Smooth muscle cell (in vitro differentiated cells): ENCODE results near the gene TANC1. TPM values are rescaled to one million over a fixed set of nuclear protein-coding genes. Genes with fewer than 3 reads are reported as not detected.

Experiments used
- DNase-seq: peaks from one replicate; lab custom pipeline; 2025; ENCODE audit not compliant: unreplicated experiment; lab: John Stamatoyannopoulos, UW
- H2AFZ ChIP-seq: fragments of 200-600 bp; sonication (generic); 2 replicates; pipeline ENCODE4 v1.6.0; 2016; ENCODE audit warnings: antibody characterized with exemption, low read depth, mild to moderate bottlenecking
- H3F3A ChIP-seq: fragments of 200-600 bp; sonication (generic); 2 replicates; pipeline ENCODE4 v1.6.0; 2017; ENCODE audit warnings: antibody characterized with exemption, low read depth
- H3K27ac ChIP-seq: fragments of 200-600 bp; sonication (generic); 2 replicates; pipeline ENCODE4 v1.5.1; 2016; ENCODE audit warnings: low read depth, mild to moderate bottlenecking
- H3K27me3 ChIP-seq: fragments of 200-600 bp; sonication (generic); 2 replicates; pipeline ENCODE4 v1.6.1; 2016; ENCODE audit warnings: low read depth, mild to moderate bottlenecking
- H3K36me3 ChIP-seq: fragments of 200-600 bp; sonication (generic); 2 replicates; pipeline ENCODE4 v1.5.1; 2016; ENCODE audit warnings: low read depth
- H3K4me1 ChIP-seq: fragments of 200-600 bp; sonication (generic); 2 replicates; pipeline ENCODE4 v1.5.1; 2016; ENCODE audit warnings: low read depth
- H3K4me2 ChIP-seq: fragments of 200-600 bp; sonication (generic); 2 replicates; pipeline ENCODE4 v1.6.0; 2016; ENCODE audit warnings: mild to moderate bottlenecking
- H3K4me3 ChIP-seq: fragments of 200-600 bp; sonication (generic); 2 replicates; pipeline ENCODE4 v1.5.1; 2016; ENCODE audit warnings: mild to moderate bottlenecking
- H3K79me2 ChIP-seq: fragments of 200-600 bp; sonication (generic); 2 replicates; pipeline ENCODE4 v1.6.0; 2016; ENCODE audit warnings: low read depth, mild to moderate bottlenecking
- H3K9ac ChIP-seq: fragments of 200-600 bp; sonication (generic); 2 replicates; pipeline ENCODE4 v1.6.0; 2016; ENCODE audit warnings: low read depth
- H3K9me3 ChIP-seq: fragments of 200-600 bp; sonication (generic); replicated peaks from 2 replicates; pipeline ENCODE4 v1.5.1; 2016; ENCODE audit warnings: low read depth
- H4K20me1 ChIP-seq: fragments of 200-600 bp; sonication (generic); 2 replicates; pipeline ENCODE4 v1.6.0; 2016; ENCODE audit warnings: low read depth
- CTCF ChIP-seq: fragments of 200-600 bp; sonication (generic); IDR thresholded peaks from 2 replicates; pipeline ENCODE4 v1.5.1; 2017; ENCODE audit warnings: borderline replicate concordance, mild to moderate bottlenecking, antibody characterized with exemption; ENCODE audit not compliant: insufficient read depth, poor library complexity, severe bottlenecking
- WGBS: methylation state at CpG from one replicate; pipeline ENCODE4 v1.1.7; 2016; ENCODE audit warnings: low lambda C conversion rate; 5-methylcytosine and 5-hydroxymethylcytosine counted together
- polyA plus RNA-seq: library from polyadenylated mRNA; unstranded; fragments of >200 nt; fragmentation: Nextera tagmentation; extraction: Ambion mirVana; gene quantifications from 2 replicates; pipeline ENCODE4 v1.2.1, GENCODE V29; 2016
- total RNA-seq: library from RNA; depleted of rRNA; stranded (reverse); fragments of >200 nt; gene quantifications from 2 replicates; pipeline ENCODE4 v1.2.3, GENCODE V29; 2014

The TANC1 gene
- total and polyA plus RNA-seq, 2 experiments from 2014 or later = 9.1 to 30.8 TPM

- WGBS = 81% methylated on average over 5 of the region's 5 CpGs
- no peak overlapping the region for H3K9ac ChIP-seq
- TF ChIP-seq CTCF = no peak
- no peak overlapping the region for H3K4me2 ChIP-seq
- H4K20me1 ChIP-seq = no peaks in the 10 kb centered on the region
- DNase-seq = no peak
- no peak overlapping the region for H3K27ac ChIP-seq
- no peaks in the 10 kb centered on the region for H3K36me3 ChIP-seq
- no peaks in the 10 kb centered on the region for H3K27me3 ChIP-seq
- H3K9me3 ChIP-seq = no peaks in the 10 kb centered on the region
- H3F3A ChIP-seq = no peaks in the 10 kb centered on the region
- H3K4me3 ChIP-seq = no peak overlapping the region
- peaks cover 6% of the 10 kb centered on the region for H3K4me1 ChIP-seq
- no peaks in the 10 kb centered on the region for H3K79me2 ChIP-seq
- H2AFZ ChIP-seq = no peak overlapping the region
Measured at GRCh38 chr2:159176555-159176954, 208.1 kb downstream of the TANC1 start.

GRCh38 chr2:159177357-159177756, 208.9 kb downstream of the TANC1 start:
- Histone ChIP-seq H3K4me3 (no peak overlapping the region), H3K27me3 (no peaks in the 10 kb centered on the region), H3K9me3 (no peaks in the 10 kb centered on the region), H3K27ac (no peak overlapping the region), H3K9ac (no peak overlapping the region), H2AFZ (no peak overlapping the region), H3K36me3 (no peaks in the 10 kb centered on the region), H3K4me1 (peaks cover 6% of the 10 kb centered on the region), H3K4me2 (no peak overlapping the region), H4K20me1 (no peaks in the 10 kb centered on the region), H3K79me2 (no peaks in the 10 kb centered on the region), H3F3A (no peaks in the 10 kb centered on the region)
- WGBS = 96% methylated on average over 3 of the region's 3 CpGs
- TF ChIP-seq CTCF = no peak
- no peak for DNase-seq

- DNase-seq = no peak
- no peak overlapping the region for H3K27ac ChIP-seq
- H3F3A ChIP-seq = no peaks in the 10 kb centered on the region
- H3K4me2 ChIP-seq = no peak overlapping the region
- H3K4me3 ChIP-seq = no peak overlapping the region
- no peaks in the 10 kb centered on the region for H3K79me2 ChIP-seq
- H3K36me3 ChIP-seq = no peaks in the 10 kb centered on the region
- WGBS = 49% methylated on average over 7 of the region's 7 CpGs
- no peaks in the 10 kb centered on the region for H3K27me3 ChIP-seq
- peaks cover 4% of the 10 kb centered on the region for H4K20me1 ChIP-seq
- H3K9me3 ChIP-seq = no peaks in the 10 kb centered on the region
- TF ChIP-seq CTCF = no peak
- no peak overlapping the region for H3K9ac ChIP-seq
- H3K4me1 ChIP-seq = peaks cover 6% of the 10 kb centered on the region
- no peak overlapping the region for H2AFZ ChIP-seq
Measured at GRCh38 chr2:159177957-159178356, 209.5 kb downstream of the TANC1 start.

GRCh38 chr2:159179096-159179495, 210.7 kb downstream of the TANC1 start:
- H3F3A ChIP-seq = no peaks in the 10 kb centered on the region
- H3K27me3 ChIP-seq = no peaks in the 10 kb centered on the region
- WGBS = 96% methylated on average over 8 of the region's 8 CpGs
- no peak overlapping the region for H2AFZ ChIP-seq
- no peak overlapping the region for H3K27ac ChIP-seq
- no peaks in the 10 kb centered on the region for H3K9me3 ChIP-seq
- no peaks in the 10 kb centered on the region for H3K36me3 ChIP-seq
- no peak for TF ChIP-seq CTCF
- DNase-seq = no peak
- H3K4me1 ChIP-seq = peaks cover 6% of the 10 kb centered on the region
- H3K9ac ChIP-seq = no peak overlapping the region
- H4K20me1 ChIP-seq = peaks cover 15% of the 10 kb centered on the region
- H3K79me2 ChIP-seq = no peaks in the 10 kb centered on the region
- no peak overlapping the region for H3K4me3 ChIP-seq
- no peak overlapping the region for H3K4me2 ChIP-seq
